Right cardiac atrium (tissue), 5 donors: ENCODE results near the gene GUCY1B1. TPM values are rescaled to one million over a fixed set of nuclear protein-coding genes. Genes with fewer than 3 reads are reported as not detected.

Experiments
- ATAC-seq, 2 donors: fragments of 200-7000 bp; cut with Tn5 transposase; one replicate each; pipeline versions ENCODE4 v1.8.0 to v1.9.1; 2020; ENCODE audit warnings: moderate library complexity in 2 of 2, mild to moderate bottlenecking in 1 of 2
- DNase-seq, 3 donors: peaks; one replicate each; pipeline ENCODE4 v3.0.0-alpha.2; 2020
- H3K27ac ChIP-seq: one replicate; pipeline ENCODE4 v1.5.1; 2013; ENCODE audit warnings: mild to moderate bottlenecking, low read length, control low read depth, moderate library complexity
- H3K27me3 ChIP-seq: one replicate; pipeline ENCODE4 v1.6.1; 2013; ENCODE audit not compliant: control insufficient read depth, insufficient read depth
- H3K4me1 ChIP-seq: one replicate; pipeline ENCODE4 v1.6.1; 2013; ENCODE audit warnings: low read length; ENCODE audit not compliant: control insufficient read depth, insufficient read depth
- H3K4me3 ChIP-seq: one replicate; pipeline ENCODE4 v1.5.1; 2013; ENCODE audit warnings: low read length, control low read depth
- H3K9me3 ChIP-seq: one replicate; pipeline ENCODE4 v1.6.1; 2013; ENCODE audit warnings: low read length; ENCODE audit not compliant: control insufficient read depth
- WGBS: extraction: QIAGEN DNeasy Blood & Tissue Kit; methylation state at CpG from one replicate; pipeline ENCODE4 v1.1.7; 2013; 5-methylcytosine and 5-hydroxymethylcytosine counted together
- intact Hi-C, 4 donors: fragments of 100-400 bp; cut with DNase I; formaldehyde crosslinking; loops; one replicate each; pipeline versions ENCODE4 v1.11.0 to v1.14.0; 2022 to 2023
- polyA plus RNA-seq: library from polyadenylated mRNA; stranded (reverse); fragments of 200-250 nt; gene quantifications from one replicate; pipeline ENCODE4 v1.2.3, GENCODE V29; 2013
- total RNA-seq, 4 donors: library from RNA; stranded (reverse); fragmentation: NEBNext Ultra II Directional; extraction: Animal tissue kit (Norgen Biotek cat#: 25700); gene quantifications; one replicate each; pipeline ENCODE4 v1.2.1, GENCODE V29; 2021
- donor health status: healthy with polysubstance abuse.
- donor health status: DM: no; HTN: yes; CAD: no.
- donor health status: DM: no; HTN: no; CAD: no.
- donor health status: DM: no; HTN: yes; CAD: no; lungs with severe emphysema.
- donor health status: DM: yes; HTN: yes; CAD: no.

The GUCY1B1 gene
- total and polyA plus RNA-seq, 5 donors: 7.5 to 12.9 (median 8.9) TPM

DNA sequence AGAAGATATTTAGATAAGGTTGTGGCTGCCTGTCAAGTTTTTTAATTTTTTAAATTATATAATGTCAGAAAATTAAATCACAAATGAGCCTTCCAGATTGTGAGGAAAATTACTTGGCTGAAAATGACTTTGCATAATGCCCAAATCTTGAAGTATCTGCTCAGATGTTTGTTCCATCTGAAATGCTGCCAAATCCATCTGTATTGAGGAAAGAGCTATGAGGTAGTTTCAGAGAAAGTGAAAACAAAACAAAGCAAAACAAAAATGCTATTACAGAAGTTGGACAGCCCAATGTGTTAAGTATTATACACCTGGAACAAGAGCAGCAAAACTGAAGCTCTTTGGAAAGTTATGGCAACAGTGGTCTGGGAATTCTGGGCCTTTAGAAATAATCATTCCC lies 23.3 kb upstream of the GUCY1B1 start:
- no peaks in the 10 kb centered on the region for H3K4me1 ChIP-seq
- no peak for ATAC-seq
- no peaks in the 10 kb centered on the region for H3K9me3 ChIP-seq
- no peak for DNase-seq
- intact Hi-C loops: no loop called here
- no peaks in the 10 kb centered on the region for H3K27me3 ChIP-seq
- no peak overlapping the region for H3K27ac ChIP-seq
- H3K4me3 ChIP-seq: no peak overlapping the region

DNA sequence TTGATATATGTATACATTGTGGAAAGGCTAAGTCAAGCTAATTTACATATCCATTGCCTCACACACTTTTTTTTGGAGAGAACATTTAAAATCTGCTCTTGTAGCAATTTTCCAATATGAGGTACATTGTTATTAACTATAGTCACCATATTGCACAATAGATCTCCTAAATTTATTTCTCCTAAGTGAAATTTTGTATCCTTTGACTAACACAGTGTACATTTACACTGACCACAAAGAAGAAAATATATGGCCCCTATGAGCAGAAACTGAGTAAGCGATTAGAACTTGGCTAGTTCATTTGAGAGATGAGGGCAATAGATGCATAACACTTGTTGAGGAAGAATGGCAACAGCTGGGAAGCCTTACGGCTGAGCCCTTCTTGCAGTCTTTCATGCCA lies 20.3 kb upstream of the GUCY1B1 start:
- 88% methylated on average over 2 of the region's 2 CpGs for WGBS
- H3K27ac ChIP-seq: no peak overlapping the region
- no peak for DNase-seq
- H3K4me1 ChIP-seq: no peaks in the 10 kb centered on the region
- no peak for ATAC-seq
- intact Hi-C loops: no loop called here
- no peak overlapping the region for H3K4me3 ChIP-seq
- H3K27me3 ChIP-seq: no peaks in the 10 kb centered on the region
- no peaks in the 10 kb centered on the region for H3K9me3 ChIP-seq

- H3K27me3 ChIP-seq: no peaks in the 10 kb centered on the region
- intact Hi-C loops: no loop called here
- H3K27ac ChIP-seq: no peak overlapping the region
- no peak for DNase-seq
- no peaks in the 10 kb centered on the region for H3K9me3 ChIP-seq
- no peak for ATAC-seq
- 94% methylated on average over 1 of the region's 1 CpG for WGBS
- H3K4me3 ChIP-seq: no peak overlapping the region
- H3K4me1 ChIP-seq: no peaks in the 10 kb centered on the region
Observed at GRCh38 chr4:155741546-155741945, 17.3 kb upstream of the GUCY1B1 start.

GRCh38 chr4:155742310-155743015 lies 16.4 kb upstream of the GUCY1B1 start:
- 90% methylated on average over 3 of the region's 3 CpGs for WGBS
- Histone ChIP-seq H3K4me3 (no peak overlapping the region), H3K27me3 (no peaks in the 10 kb centered on the region), H3K4me1 (no peaks in the 10 kb centered on the region), H3K9me3 (no peaks in the 10 kb centered on the region), H3K27ac (no peak overlapping the region)
- ATAC-seq (no peak), DNase-seq (no peak)
- intact Hi-C loops: no loop called here

DNA sequence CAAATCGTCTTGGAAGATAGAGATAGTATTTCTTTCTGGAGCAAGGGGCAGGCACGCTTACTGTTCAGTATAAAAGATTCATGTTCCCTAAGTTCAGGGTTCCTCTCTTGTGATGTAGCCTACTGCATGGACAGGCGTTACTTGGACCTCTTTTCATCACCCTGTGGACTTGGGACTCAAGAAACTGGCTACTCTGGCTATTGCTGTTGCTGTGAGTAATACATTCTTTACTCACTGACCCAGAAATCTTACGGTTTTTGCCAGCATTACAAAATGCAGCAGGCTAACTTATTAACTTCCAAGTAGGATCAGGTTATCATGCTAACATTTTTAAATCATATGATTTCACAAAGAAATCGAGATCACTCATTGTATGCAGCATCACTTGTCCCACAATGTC lies 12.8 kb upstream of the GUCY1B1 start:
- peak; percentile 75 to 83 for ATAC-seq
- 69% methylated on average over 5 of the region's 5 CpGs for WGBS
- no peak overlapping the region for H3K4me3 ChIP-seq
- intact Hi-C loops: no loop called here
- no peaks in the 10 kb centered on the region for H3K4me1 ChIP-seq
- no peak overlapping the region for H3K27ac ChIP-seq
- no peaks in the 10 kb centered on the region for H3K27me3 ChIP-seq
- no peak for DNase-seq
- H3K9me3 ChIP-seq: no peaks in the 10 kb centered on the region

DNA sequence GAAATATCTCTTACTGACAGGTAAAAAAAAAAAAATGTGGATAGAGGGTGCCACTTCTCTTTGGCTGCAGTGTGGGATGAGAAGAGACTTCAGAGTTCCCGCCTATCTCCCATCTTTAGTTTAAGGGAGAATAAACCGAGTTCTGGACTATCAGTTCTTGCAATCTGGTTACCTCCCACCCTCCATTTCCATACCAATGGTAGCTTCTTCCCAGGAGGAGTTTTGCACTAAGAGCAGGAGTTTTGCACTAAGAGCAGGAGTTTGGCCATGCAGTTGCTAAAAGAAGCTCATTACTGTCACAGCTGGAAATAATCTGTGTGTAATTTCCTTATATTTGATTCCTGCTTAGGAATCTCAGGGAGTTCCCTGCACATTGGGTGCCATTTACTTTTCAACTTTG lies 10.8 kb upstream of the GUCY1B1 start:
- no peaks in the 10 kb centered on the region for H3K27me3 ChIP-seq
- H3K4me3 ChIP-seq: no peak overlapping the region
- WGBS: 77% methylated on average over 2 of the region's 2 CpGs
- no peaks in the 10 kb centered on the region for H3K4me1 ChIP-seq
- no peak overlapping the region for H3K27ac ChIP-seq
- ATAC-seq (no peak), DNase-seq (no peak)
- no peaks in the 10 kb centered on the region for H3K9me3 ChIP-seq
- intact Hi-C loops: no loop called here

DNA sequence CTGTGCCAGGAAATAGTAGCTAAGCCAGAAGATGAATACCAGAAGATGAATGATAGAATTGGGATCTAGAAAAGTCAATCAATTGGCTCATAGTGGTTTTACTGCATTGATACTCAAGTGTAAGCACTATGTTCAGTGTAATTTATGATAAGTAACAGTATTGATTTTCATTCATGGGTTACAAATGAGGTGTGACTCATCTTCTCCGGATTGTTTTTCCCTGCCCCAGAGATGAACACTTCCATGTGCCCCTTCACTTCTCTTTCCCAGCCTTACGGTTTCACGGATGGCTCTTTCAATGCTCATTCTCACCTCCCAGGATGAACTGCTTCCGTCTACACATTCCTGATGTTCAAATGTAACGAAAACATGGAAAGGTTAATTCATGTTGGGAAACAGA lies 9.8 kb upstream of the GUCY1B1 start:
- no peak for ATAC-seq
- Histone ChIP-seq H3K9me3 (no peaks in the 10 kb centered on the region), H3K27ac (no peak overlapping the region), H3K27me3 (no peaks in the 10 kb centered on the region), H3K4me1 (no peaks in the 10 kb centered on the region), H3K4me3 (no peak overlapping the region)
- no peak for DNase-seq
- 93% methylated on average over 5 of the region's 5 CpGs for WGBS
- intact Hi-C loops: no loop called here

GRCh38 chr4:155751569-155751968 lies 7.3 kb upstream of the GUCY1B1 start:
- Histone ChIP-seq H3K4me1 (no peaks in the 10 kb centered on the region), H3K9me3 (no peaks in the 10 kb centered on the region), H3K27ac (no peak overlapping the region), H3K4me3 (no peak overlapping the region), H3K27me3 (no peaks in the 10 kb centered on the region)
- DNase-seq (no peak), ATAC-seq (no peak)
- 75% methylated on average over 5 of the region's 5 CpGs for WGBS
- intact Hi-C loops: no loop called here

GRCh38 chr4:155757745-155758265 lies 1.0 kb upstream of the GUCY1B1 start:
- Histone ChIP-seq H3K27me3 (no peaks in the 10 kb centered on the region), H3K4me3 (no peak overlapping the region), H3K4me1 (no peaks in the 10 kb centered on the region), H3K27ac (no peak overlapping the region), H3K9me3 (no peaks in the 10 kb centered on the region)
- 88% methylated on average over 1 of the region's 1 CpG for WGBS
- intact Hi-C loops: no loop called here
- ATAC-seq (no peak), DNase-seq (no peak)

GRCh38 chr4:155759372-155760252 lies 791 bp downstream of the GUCY1B1 start:
- Histone ChIP-seq H3K9me3 (no peaks in the 10 kb centered on the region), H3K27ac (peak overlapping the region; percentile 3), H3K4me1 (no peaks in the 10 kb centered on the region), H3K27me3 (no peaks in the 10 kb centered on the region), H3K4me3 (peak overlapping the region; percentile 60)
- WGBS: 2% methylated on average over 77 of the region's 77 CpGs
- intact Hi-C loops: no loop called here
- ATAC-seq (peak; percentile 80 to 86), DNase-seq (peak; percentile 81 to 93 (median 90))

GRCh38 chr4:155761047-155761446 lies 2.2 kb downstream of the GUCY1B1 start:
- Histone ChIP-seq H3K4me1 (no peaks in the 10 kb centered on the region), H3K9me3 (no peaks in the 10 kb centered on the region), H3K4me3 (no peak overlapping the region), H3K27me3 (no peaks in the 10 kb centered on the region), H3K27ac (no peak overlapping the region)
- DNase-seq (no peak), ATAC-seq (no peak)
- WGBS: 90% methylated on average over 3 of the region's 3 CpGs
- intact Hi-C loops: no loop called here
